NT2/D1 (cell line): Measurements from ENCODE around the gene OR8B3.

Experiments
- YY1 ChIP-seq: IDR thresholded peaks from 2 replicates; pipeline ENCODE4 v1.6.1; 2011; ENCODE audit not compliant: insufficient read length, insufficient read depth
- ZNF274 ChIP-seq: IDR thresholded peaks from 2 replicates; pipeline ENCODE4 v1.6.1; 2011; ENCODE audit warnings: mild to moderate bottlenecking, low read depth, low read length

GRCh38 chr11:124398924-124399323 is at the start of gene OR8B3:
- TF ChIP-seq YY1 (no peak), ZNF274 (no peak)
